Ishikawa (cell line): Measurements from ENCODE around the gene TBL1X.

Experiments used
- CEBPB ChIP-seq: IDR thresholded peaks from 2 replicates; pipeline ENCODE4 v1.6.1; 2012
- CREB1 ChIP-seq: IDR thresholded peaks from 2 replicates; pipeline ENCODE4 v1.6.1; 2012; ENCODE audit warnings: low read depth
- EGR1 ChIP-seq: IDR thresholded peaks from 2 replicates; pipeline ENCODE4 v1.6.1; 2012
- EP300 ChIP-seq: IDR thresholded peaks from 2 replicates; pipeline ENCODE4 v1.6.1; 2012; ENCODE audit warnings: borderline replicate concordance
- RAD21 ChIP-seq: IDR thresholded peaks from 2 replicates; pipeline ENCODE4 v1.6.1; 2012; ENCODE audit warnings: low read depth
- TEAD4 ChIP-seq: IDR thresholded peaks from 2 replicates; pipeline ENCODE4 v1.6.1; 2012
- TF ChIP-seq, protein P1 (sequence below): IDR thresholded peaks from 2 replicates; pipeline ENCODE4 v1.6.1; 2012
- TF ChIP-seq, protein P2 (sequence below): IDR thresholded peaks from 2 replicates; pipeline ENCODE4 v1.6.1; 2012; ENCODE audit warnings: low read depth, mild to moderate bottlenecking

DNA sequence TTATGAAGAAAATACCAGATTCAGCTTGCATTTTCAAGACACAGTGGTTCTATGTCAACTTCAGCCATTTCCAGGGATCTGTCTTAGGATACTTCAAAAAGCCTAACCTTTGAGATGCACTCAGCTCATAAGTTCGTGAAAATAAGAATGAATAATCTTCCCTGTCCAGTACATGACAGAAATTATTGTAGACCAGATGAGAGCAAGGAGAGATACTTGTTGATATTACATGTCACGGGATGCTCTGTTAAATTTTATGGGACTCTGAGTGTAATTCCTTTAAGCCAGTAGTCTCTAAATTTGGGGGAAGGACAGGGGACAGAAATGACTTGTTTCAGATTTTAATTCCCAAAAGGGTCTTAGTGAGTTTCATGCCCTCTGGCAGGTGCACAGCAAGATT, 8.8 kb downstream of the TBL1X start:
- TF ChIP-seq EP300: no peak
- TF ChIP-seq, protein P1, sequence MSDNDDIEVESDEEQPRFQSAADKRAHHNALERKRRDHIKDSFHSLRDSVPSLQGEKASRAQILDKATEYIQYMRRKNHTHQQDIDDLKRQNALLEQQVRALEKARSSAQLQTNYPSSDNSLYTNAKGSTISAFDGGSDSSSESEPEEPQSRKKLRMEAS: no peak
- no peak for TF ChIP-seq CEBPB
- TF ChIP-seq, protein P2, sequence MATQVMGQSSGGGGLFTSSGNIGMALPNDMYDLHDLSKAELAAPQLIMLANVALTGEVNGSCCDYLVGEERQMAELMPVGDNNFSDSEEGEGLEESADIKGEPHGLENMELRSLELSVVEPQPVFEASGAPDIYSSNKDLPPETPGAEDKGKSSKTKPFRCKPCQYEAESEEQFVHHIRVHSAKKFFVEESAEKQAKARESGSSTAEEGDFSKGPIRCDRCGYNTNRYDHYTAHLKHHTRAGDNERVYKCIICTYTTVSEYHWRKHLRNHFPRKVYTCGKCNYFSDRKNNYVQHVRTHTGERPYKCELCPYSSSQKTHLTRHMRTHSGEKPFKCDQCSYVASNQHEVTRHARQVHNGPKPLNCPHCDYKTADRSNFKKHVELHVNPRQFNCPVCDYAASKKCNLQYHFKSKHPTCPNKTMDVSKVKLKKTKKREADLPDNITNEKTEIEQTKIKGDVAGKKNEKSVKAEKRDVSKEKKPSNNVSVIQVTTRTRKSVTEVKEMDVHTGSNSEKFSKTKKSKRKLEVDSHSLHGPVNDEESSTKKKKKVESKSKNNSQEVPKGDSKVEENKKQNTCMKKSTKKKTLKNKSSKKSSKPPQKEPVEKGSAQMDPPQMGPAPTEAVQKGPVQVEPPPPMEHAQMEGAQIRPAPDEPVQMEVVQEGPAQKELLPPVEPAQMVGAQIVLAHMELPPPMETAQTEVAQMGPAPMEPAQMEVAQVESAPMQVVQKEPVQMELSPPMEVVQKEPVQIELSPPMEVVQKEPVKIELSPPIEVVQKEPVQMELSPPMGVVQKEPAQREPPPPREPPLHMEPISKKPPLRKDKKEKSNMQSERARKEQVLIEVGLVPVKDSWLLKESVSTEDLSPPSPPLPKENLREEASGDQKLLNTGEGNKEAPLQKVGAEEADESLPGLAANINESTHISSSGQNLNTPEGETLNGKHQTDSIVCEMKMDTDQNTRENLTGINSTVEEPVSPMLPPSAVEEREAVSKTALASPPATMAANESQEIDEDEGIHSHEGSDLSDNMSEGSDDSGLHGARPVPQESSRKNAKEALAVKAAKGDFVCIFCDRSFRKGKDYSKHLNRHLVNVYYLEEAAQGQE: no peak
- no peak for TF ChIP-seq RAD21
- no peak for TF ChIP-seq CREB1
- TF ChIP-seq TEAD4: no peak
- TF ChIP-seq EGR1: no peak
